ENCODE measurements around the gene CIAO3.

DNA sequence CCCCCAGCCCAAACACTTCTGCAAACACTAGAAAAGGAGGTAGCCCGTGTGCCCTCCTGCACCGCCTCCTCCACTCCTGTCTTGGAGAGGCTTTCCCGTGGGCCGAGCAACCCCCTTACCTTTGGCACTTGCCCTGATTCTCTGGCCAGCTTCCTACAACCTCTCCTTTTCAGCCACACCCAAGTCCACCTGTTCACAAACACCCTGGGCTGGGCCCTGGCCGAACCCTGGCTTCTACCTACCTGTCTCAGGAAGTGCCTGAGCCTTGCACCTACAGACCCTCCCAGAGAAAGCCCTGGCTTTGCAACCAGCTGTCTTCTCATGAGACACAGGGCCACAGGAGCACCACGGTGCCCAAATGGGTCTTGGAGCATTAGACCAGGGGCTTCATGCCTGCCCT lies 21.9 kb downstream of the CIAO3 start:
- TF ChIP-seq, protein P1, sequence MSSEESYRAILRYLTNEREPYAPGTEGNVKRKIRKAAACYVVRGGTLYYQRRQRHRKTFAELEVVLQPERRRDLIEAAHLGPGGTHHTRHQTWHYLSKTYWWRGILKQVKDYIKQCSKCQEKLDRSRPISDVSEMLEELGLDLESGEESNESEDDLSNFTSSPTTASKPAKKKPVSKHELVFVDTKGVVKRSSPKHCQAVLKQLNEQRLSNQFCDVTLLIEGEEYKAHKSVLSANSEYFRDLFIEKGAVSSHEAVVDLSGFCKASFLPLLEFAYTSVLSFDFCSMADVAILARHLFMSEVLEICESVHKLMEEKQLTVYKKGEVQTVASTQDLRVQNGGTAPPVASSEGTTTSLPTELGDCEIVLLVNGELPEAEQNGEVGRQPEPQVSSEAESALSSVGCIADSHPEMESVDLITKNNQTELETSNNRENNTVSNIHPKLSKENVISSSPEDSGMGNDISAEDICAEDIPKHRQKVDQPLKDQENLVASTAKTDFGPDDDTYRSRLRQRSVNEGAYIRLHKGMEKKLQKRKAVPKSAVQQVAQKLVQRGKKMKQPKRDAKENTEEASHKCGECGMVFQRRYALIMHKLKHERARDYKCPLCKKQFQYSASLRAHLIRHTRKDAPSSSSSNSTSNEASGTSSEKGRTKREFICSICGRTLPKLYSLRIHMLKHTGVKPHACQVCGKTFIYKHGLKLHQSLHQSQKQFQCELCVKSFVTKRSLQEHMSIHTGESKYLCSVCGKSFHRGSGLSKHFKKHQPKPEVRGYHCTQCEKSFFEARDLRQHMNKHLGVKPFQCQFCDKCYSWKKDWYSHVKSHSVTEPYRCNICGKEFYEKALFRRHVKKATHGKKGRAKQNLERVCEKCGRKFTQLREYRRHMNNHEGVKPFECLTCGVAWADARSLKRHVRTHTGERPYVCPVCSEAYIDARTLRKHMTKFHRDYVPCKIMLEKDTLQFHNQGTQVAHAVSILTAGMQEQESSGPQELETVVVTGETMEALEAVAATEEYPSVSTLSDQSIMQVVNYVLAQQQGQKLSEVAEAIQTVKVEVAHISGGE (tag by site-specific recombination; conservative IDR thresholded peaks at IDR 0.05; ENCODE audit: low read depth) = no peak
- TF ChIP-seq, protein P2, sequence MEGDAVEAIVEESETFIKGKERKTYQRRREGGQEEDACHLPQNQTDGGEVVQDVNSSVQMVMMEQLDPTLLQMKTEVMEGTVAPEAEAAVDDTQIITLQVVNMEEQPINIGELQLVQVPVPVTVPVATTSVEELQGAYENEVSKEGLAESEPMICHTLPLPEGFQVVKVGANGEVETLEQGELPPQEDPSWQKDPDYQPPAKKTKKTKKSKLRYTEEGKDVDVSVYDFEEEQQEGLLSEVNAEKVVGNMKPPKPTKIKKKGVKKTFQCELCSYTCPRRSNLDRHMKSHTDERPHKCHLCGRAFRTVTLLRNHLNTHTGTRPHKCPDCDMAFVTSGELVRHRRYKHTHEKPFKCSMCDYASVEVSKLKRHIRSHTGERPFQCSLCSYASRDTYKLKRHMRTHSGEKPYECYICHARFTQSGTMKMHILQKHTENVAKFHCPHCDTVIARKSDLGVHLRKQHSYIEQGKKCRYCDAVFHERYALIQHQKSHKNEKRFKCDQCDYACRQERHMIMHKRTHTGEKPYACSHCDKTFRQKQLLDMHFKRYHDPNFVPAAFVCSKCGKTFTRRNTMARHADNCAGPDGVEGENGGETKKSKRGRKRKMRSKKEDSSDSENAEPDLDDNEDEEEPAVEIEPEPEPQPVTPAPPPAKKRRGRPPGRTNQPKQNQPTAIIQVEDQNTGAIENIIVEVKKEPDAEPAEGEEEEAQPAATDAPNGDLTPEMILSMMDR (tag by site-specific recombination; IDR thresholded peaks at IDR 0.05) = no peak
- TF ChIP-seq, protein P3, sequence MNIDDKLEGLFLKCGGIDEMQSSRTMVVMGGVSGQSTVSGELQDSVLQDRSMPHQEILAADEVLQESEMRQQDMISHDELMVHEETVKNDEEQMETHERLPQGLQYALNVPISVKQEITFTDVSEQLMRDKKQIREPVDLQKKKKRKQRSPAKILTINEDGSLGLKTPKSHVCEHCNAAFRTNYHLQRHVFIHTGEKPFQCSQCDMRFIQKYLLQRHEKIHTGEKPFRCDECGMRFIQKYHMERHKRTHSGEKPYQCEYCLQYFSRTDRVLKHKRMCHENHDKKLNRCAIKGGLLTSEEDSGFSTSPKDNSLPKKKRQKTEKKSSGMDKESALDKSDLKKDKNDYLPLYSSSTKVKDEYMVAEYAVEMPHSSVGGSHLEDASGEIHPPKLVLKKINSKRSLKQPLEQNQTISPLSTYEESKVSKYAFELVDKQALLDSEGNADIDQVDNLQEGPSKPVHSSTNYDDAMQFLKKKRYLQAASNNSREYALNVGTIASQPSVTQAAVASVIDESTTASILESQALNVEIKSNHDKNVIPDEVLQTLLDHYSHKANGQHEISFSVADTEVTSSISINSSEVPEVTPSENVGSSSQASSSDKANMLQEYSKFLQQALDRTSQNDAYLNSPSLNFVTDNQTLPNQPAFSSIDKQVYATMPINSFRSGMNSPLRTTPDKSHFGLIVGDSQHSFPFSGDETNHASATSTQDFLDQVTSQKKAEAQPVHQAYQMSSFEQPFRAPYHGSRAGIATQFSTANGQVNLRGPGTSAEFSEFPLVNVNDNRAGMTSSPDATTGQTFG (tag by site-specific recombination; IDR thresholded peaks at IDR 0.05; ENCODE audit: borderline replicate concordance) = no peak
- TF ChIP-seq ZSCAN30 (tag by site-specific recombination; IDR thresholded peaks at IDR 0.05) (no peak), ZNF626 (tag by site-specific recombination; IDR thresholded peaks at IDR 0.05) (no peak), ZNF785 (tag by site-specific recombination; IDR thresholded peaks at IDR 0.05) (no peak), YY1 (tag by site-specific recombination; IDR thresholded peaks at IDR 0.05) (no peak)
- TF ChIP-seq, protein P4, sequence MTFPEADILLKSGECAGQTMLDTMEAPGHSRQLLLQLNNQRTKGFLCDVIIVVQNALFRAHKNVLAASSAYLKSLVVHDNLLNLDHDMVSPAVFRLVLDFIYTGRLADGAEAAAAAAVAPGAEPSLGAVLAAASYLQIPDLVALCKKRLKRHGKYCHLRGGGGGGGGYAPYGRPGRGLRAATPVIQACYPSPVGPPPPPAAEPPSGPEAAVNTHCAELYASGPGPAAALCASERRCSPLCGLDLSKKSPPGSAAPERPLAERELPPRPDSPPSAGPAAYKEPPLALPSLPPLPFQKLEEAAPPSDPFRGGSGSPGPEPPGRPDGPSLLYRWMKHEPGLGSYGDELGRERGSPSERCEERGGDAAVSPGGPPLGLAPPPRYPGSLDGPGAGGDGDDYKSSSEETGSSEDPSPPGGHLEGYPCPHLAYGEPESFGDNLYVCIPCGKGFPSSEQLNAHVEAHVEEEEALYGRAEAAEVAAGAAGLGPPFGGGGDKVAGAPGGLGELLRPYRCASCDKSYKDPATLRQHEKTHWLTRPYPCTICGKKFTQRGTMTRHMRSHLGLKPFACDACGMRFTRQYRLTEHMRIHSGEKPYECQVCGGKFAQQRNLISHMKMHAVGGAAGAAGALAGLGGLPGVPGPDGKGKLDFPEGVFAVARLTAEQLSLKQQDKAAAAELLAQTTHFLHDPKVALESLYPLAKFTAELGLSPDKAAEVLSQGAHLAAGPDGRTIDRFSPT (tag by site-specific recombination; IDR thresholded peaks at IDR 0.05) = no peak
